ENCODE results near the gene PRKN.

GRCh38 chr6:162053084-162053483, 674.5 kb downstream of the PRKN start:
- TF ChIP-seq CTCF (IDR thresholded peaks at IDR 0.05; ENCODE audit: borderline replicate concordance, extremely low read depth, low read length, poor library complexity, severe bottlenecking) (no peak), EZH2 (IDR thresholded peaks at IDR 0.05; ENCODE audit: borderline replicate concordance, low read depth, low read length, severe bottlenecking) (no peak)

Measured in DND-41 (cell line).